GM18951 (cell line): Measurements from ENCODE around the gene RPL38.

Source experiments
- POLR2A ChIP-seq: IDR thresholded peaks from 4 replicates; pipeline ENCODE4 v1.6.1; 2011; ENCODE audit warnings: mild to moderate bottlenecking; ENCODE audit not compliant: insufficient read length, insufficient read depth; ENCODE audit errors: extremely low read depth
- in situ Hi-C: fragments of 300-500 bp; cut with MboI; formaldehyde crosslinking; loops from one replicate; pipeline ENCODE4 v1.12.0; 2022; ENCODE audit warnings: low sequenced_read_pairs, mixed read lengths, inconsistent platforms; ENCODE audit not compliant: unreplicated experiment

RPL38 gene

GRCh38 chr17:74231928-74232907 lies 28.7 kb downstream of the RPL38 start:
- in situ Hi-C loops = no loop called here
- no peak for TF ChIP-seq POLR2A

GRCh38 chr17:74233937-74234336 lies 30.5 kb downstream of the RPL38 start:
- in situ Hi-C loops = no loop called here
- TF ChIP-seq POLR2A = no peak

- in situ Hi-C loops = no loop called here
- TF ChIP-seq POLR2A = no peak
Observed at GRCh38 chr17:74234486-74234885, 31.0 kb downstream of the RPL38 start.

- in situ Hi-C loops = no loop called here
- no peak for TF ChIP-seq POLR2A
Observed at GRCh38 chr17:74235040-74235581, 31.6 kb downstream of the RPL38 start.

- TF ChIP-seq POLR2A = no peak
- in situ Hi-C loops = no loop called here
Observed at GRCh38 chr17:74235911-74236371, 32.5 kb downstream of the RPL38 start.

- in situ Hi-C loops = no loop called here
Observed at GRCh38 chr17:74237321-74237720, 33.8 kb downstream of the RPL38 start.

GRCh38 chr17:74239172-74239571 lies 35.7 kb downstream of the RPL38 start:
- in situ Hi-C loops = no loop called here
- TF ChIP-seq POLR2A = no peak

More at GRCh38 chr17:74237321-74237720, 33.8 kb downstream of the RPL38 start:
- no peak for TF ChIP-seq POLR2A

- in situ Hi-C loops = no loop called here
- TF ChIP-seq POLR2A = no peak
Observed at GRCh38 chr17:74240618-74241205, 37.2 kb downstream of the RPL38 start.

- TF ChIP-seq POLR2A = no peak
- in situ Hi-C loops = no loop called here
Observed at GRCh38 chr17:74241431-74241830, 38.0 kb downstream of the RPL38 start.

- in situ Hi-C loops = no loop called here
- no peak for TF ChIP-seq POLR2A
Observed at GRCh38 chr17:74241847-74242246, 38.4 kb downstream of the RPL38 start.

- no peak for TF ChIP-seq POLR2A
- in situ Hi-C loops = no loop called here
Observed at GRCh38 chr17:74243013-74243755, 39.7 kb downstream of the RPL38 start.

- in situ Hi-C loops = no loop called here
- no peak for TF ChIP-seq POLR2A
Observed at GRCh38 chr17:74244128-74244527, 40.6 kb downstream of the RPL38 start.

- in situ Hi-C loops = no loop called here
- no peak for TF ChIP-seq POLR2A
Observed at GRCh38 chr17:74244548-74244947, 41.1 kb downstream of the RPL38 start.
